Measurements from ENCODE around the gene EEFSEC.

EEFSEC gene
- total RNA-seq = 1.6 to 16.6 (median 6.6) reads per million in 17 experiments

- peak; percentile 83 to 90 (median 86) for DNase-seq
Measured at GRCh38 chr3:128153156-128154041, at the start of gene EEFSEC. EEFSEC (plus strand) TSS chr3:128153481; CDS start chr3:128153508, 27 bp downstream.

- no peak for DNase-seq
Measured at GRCh38 chr3:128107834-128108233, 45.4 kb upstream of the EEFSEC start.

GRCh38 chr3:128111147-128111546 lies 42.1 kb upstream of the EEFSEC start:
- no peak for DNase-seq

- DNase-seq = peak in 1 of 4 experiments; percentile 6
Measured at GRCh38 chr3:128112357-128112968, 40.8 kb upstream of the EEFSEC start.

- DNase-seq = no peak
Measured at GRCh38 chr3:128113817-128114794, 39.2 kb upstream of the EEFSEC start.

- no peak for DNase-seq
Measured at GRCh38 chr3:128122013-128122412, 31.3 kb upstream of the EEFSEC start.

GRCh38 chr3:128123156-128123537 lies 30.1 kb upstream of the EEFSEC start:
- no peak for DNase-seq

- peak; percentile 98 to 99 (median 98) for DNase-seq
Measured at GRCh38 chr3:128123538-128124368, 29.5 kb upstream of the EEFSEC start, which contains the start of gene RUVBL1. RUVBL1 (minus strand) TSS chr3:128123812; CDS start chr3:128123724, 88 bp downstream.

GRCh38 chr3:128127236-128127635 lies 26.0 kb upstream of the EEFSEC start:
- DNase-seq = no peak

- peak in 3 of 4 experiments; percentile 18 to 46 (median 40) for DNase-seq
Measured at GRCh38 chr3:128128251-128128650, 25.0 kb upstream of the EEFSEC start.

GRCh38 chr3:128131897-128132646 lies 21.2 kb upstream of the EEFSEC start:
- no peak for DNase-seq

GRCh38 chr3:128133273-128133883 lies 19.9 kb upstream of the EEFSEC start:
- peak; percentile 37 to 70 (median 62) for DNase-seq

- no peak for DNase-seq
Measured at GRCh38 chr3:128143496-128143895, 9.8 kb upstream of the EEFSEC start.

GRCh38 chr3:128144512-128145187 lies 8.6 kb upstream of the EEFSEC start:
- DNase-seq = peak in 3 of 4 experiments; percentile 15 to 26 (median 20)

- peak; percentile 84 to 94 (median 90) for DNase-seq
Measured at GRCh38 chr3:128145279-128145678, 8.0 kb upstream of the EEFSEC start.

- DNase-seq = no peak
Measured at GRCh38 chr3:128146201-128146600, 7.1 kb upstream of the EEFSEC start.

GRCh38 chr3:128149650-128150049 lies 3.6 kb upstream of the EEFSEC start:
- DNase-seq = peak; percentile 64 to 83 (median 78)

- DNase-seq = no peak
Measured at GRCh38 chr3:128151758-128152274, 1.5 kb upstream of the EEFSEC start.

GRCh38 chr3:128152419-128153155 lies 694 bp upstream of the EEFSEC start:
- no peak for DNase-seq
